GM12865 (cell line): ENCODE data around the gene DUS2.

Source experiments
- DNase-seq: peaks from one replicate; pipeline ENCODE4 v3.0.0; 2010; ENCODE audit warnings: low read depth
- H3K4me3 ChIP-seq: 2 replicates; pipeline ENCODE4 v1.5.1; 2011; ENCODE audit warnings: mild to moderate bottlenecking, low read depth, low read length, control low read depth
- TF ChIP-seq, protein P1 (sequence below): IDR thresholded peaks from 2 replicates; pipeline ENCODE4 v1.5.1; 2011; ENCODE audit warnings: low read length, control low read depth, low read depth, inconsistent platforms; ENCODE audit not compliant: insufficient read depth; ENCODE audit errors: missing control alignments

The DUS2 gene

DNA sequence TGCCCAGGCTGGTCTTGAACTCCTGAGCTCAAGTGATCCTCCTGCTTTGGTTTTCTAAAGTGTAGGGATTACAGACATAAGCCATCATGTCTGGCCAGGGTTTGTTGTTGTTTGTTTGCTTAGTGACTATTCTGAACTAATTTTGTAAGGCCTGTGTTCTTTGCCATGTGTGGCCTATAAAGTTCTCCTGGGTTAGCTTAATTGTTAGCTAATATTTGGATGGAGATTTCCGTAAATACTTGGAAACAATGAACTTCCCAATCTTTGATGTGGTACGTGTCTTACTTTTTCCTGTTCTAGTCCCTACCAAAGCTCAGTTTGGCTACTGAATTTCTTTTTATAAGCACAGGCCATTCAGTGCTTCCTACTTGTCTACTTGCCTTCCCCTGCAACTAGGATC lies 24.9 kb downstream of the DUS2 start:
- no peak overlapping the region for H3K4me3 ChIP-seq
- no peak for DNase-seq
- TF ChIP-seq, protein P1, sequence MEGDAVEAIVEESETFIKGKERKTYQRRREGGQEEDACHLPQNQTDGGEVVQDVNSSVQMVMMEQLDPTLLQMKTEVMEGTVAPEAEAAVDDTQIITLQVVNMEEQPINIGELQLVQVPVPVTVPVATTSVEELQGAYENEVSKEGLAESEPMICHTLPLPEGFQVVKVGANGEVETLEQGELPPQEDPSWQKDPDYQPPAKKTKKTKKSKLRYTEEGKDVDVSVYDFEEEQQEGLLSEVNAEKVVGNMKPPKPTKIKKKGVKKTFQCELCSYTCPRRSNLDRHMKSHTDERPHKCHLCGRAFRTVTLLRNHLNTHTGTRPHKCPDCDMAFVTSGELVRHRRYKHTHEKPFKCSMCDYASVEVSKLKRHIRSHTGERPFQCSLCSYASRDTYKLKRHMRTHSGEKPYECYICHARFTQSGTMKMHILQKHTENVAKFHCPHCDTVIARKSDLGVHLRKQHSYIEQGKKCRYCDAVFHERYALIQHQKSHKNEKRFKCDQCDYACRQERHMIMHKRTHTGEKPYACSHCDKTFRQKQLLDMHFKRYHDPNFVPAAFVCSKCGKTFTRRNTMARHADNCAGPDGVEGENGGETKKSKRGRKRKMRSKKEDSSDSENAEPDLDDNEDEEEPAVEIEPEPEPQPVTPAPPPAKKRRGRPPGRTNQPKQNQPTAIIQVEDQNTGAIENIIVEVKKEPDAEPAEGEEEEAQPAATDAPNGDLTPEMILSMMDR: no peak

DNA sequence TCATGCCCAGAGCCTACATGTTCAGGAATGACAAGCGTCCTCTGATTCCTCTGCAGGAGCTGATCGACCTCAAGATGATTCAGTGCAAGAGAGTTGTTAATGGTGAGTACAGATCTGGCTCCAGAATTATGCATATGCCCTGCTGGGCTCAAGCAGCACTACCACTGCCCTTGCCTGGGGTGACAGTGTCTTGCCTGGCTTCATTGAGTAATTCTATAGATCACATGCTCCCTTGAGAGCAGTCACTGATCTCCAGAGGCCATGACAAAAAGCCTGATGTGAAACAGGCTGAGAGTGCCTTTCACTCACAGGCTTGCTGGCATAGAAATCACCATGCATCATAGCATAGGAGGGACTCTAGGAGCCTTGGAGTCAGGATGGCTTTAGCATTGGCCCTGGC lies 26.4 kb downstream of the DUS2 start:
- TF ChIP-seq, protein P1: no peak
- H3K4me3 ChIP-seq: no peak overlapping the region
- DNase-seq: no peak

DNA sequence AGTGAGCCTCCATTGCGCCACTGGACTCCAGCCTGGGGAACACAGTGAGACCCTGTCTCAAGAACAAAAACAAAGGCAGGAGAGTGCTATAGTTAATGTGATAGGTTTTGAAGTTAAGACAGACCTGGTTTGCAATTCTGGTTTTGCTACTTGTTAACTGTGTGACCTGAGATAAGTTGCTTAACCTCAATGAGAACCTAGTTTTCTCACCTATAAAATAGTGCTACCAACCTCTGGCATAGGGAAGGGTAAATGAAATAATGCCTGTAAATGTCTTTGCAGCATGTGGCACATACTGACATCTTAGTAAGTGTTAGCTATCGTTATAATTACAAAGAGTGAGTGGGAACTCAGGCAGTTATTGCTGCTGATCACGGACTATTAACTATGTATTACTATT lies 32.3 kb downstream of the DUS2 start:
- DNase-seq: no peak
- TF ChIP-seq, protein P1: no peak
- no peak overlapping the region for H3K4me3 ChIP-seq

DNA sequence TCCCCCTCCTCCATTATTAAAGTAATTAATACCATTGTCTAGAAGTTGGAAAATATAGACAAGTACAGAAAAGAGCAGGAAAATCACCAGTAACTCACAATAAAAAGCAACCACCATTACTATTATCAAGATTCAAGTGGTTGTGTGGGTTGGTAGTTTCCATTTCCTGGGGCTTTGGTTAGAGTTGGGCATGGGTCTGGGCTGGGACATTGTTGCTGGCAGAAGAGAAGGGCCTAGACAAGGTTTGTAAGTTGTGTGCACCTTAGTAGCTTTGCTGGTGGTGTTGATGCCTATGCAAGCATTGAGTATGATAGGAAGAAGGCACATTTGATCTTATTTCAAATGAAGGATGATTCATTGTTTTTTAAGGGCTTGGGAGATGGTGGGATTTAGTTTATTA lies 36.7 kb downstream of the DUS2 start:
- H3K4me3 ChIP-seq: no peak overlapping the region
- TF ChIP-seq, protein P1: no peak

DNA sequence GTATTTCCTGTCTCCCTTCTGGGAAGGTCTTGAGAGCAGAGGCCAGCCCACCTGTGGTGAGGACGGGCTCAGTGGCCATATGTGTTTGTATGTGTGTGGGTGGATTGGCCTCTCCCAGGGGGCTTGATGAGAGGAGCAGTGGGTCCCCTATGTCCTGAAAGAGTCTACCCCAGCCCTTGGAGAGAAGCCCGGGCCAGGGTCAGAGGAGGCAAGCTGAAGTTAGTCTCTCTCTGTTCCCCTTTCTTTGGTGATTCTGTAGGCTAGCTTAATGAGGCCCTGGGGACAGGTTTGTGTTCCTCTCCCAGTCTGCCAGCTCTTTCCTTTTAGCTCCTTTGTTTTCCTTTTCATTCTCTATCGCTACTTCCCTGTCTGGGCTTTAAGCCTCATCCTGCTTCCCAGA lies 38.3 kb downstream of the DUS2 start:
- DNase-seq: no peak
- H3K4me3 ChIP-seq: no peak overlapping the region
- TF ChIP-seq, protein P1: no peak

More for the DNA sequence above, 36.7 kb downstream of the DUS2 start:
- no peak for DNase-seq

DNA sequence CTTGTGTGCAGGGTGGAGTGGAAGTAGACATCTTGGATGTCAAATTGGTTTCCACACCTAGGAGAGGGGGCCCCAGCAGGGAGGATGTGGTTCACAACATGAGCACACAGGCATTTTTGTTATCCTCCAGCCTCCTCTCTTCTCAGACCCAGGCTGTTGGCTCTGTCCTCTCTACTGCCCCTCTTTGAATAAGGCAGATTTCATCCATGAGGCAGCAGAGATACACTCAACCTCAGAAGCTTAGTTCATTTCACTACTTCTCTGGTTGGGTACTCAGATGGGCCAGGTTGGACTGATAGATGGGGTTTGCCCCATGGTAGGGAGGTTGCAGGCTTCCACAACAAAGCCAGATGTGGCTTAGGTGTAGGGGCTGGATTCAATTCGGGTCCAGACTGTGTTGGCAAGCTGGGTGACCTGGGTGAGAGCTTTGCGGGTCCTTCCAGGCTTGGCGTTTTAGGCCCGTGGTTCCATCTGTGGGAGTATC lies 39.9 kb downstream of the DUS2 start:
- H3K4me3 ChIP-seq: no peak overlapping the region
- no peak for DNase-seq
- TF ChIP-seq, protein P1: no peak

DNA sequence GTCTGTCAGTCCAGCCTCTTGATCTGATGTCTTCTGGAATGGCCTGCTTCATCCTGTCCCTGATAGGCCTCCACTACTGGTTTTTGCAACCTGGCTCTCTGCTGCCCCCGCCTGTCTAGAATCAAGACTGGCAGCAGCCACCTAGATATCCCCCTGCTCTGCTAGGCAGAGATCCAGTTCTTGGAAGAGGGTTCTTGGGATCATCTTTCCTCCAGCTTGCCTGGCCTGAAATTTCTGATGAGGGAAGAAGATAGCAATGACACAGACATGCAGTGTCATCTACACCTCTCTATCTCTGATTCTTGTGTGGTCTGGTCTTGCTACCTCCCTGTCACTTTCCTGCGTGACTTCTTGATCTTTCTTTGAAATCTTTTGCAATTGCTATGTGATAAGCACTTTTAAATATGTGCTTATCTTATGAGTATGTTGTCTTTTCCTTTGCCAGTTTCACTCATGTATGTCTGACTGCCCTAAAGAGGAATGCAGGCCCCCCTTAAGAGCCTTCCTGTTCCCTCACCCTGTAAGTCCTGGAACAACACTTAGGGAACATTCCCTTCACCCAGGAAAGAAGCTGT lies 41.8 kb downstream of the DUS2 start:
- H3K4me3 ChIP-seq: no peak overlapping the region
- DNase-seq: peak; percentile 71
- TF ChIP-seq, protein P1: peak; percentile 87
